K562 (cell line): ENCODE data around the gene NMNAT3. TPM values are rescaled to one million over a fixed set of nuclear protein-coding genes. Genes with fewer than 3 reads are reported as not detected.

Source experiments
- ATAC-seq: fragments of 200-7000 bp; cut with Tn5 transposase; 3 replicates; pipeline ENCODE4 v1.9.1; 2020; ENCODE audit warnings: moderate library complexity
- BruUV-seq: library from RNA; stranded (reverse); fragments of 400-500 nt; replicated peaks from 2 replicates; lab custom pipeline; 2021; lab: Mats Ljungman, UMichigan
- CTCF ChIA-PET: fragments of 300-600 bp; formaldehyde crosslinking; extraction: SDS; loops from one replicate; lab custom pipeline; 2021; ENCODE audit warnings: low intra/inter-chr PET ratio; lab: Yijun Ruan, JAX
- POLR2A ChIA-PET: fragments of 300-600, 350-650 bp; sonication (Branson Sonifier 250); formaldehyde crosslinking; extraction: SDS; loops from one replicate; lab custom pipeline; 2021; ENCODE audit warnings: antibody characterized with exemption, inconsistent platforms; lab: Yijun Ruan, JAX
- DNase-seq, 4 experiments: peaks; one replicate each; pipeline versions ENCODE4 v3.0.0 to v3.0.0-alpha.2; 2011 to 2018; ENCODE audit warnings: low spot score in 3 of 4, mixed read lengths in 3 of 4; ENCODE audit errors: extremely low read depth in 1 of 4
- FAIRE-seq: peaks from 2 replicates; lab custom pipeline; 2011; peaks lifted over from hg19 to GRCh38; lab: Jason Lieb, UNC
- H2AFZ ChIP-seq: 2 replicates; pipeline ENCODE4 v1.6.0; 2011; ENCODE audit warnings: low read depth, low read length, control low read depth, inconsistent platforms
- H3K27ac ChIP-seq: fragments of 200-600 bp; 3 replicates; pipeline ENCODE4 v1.8.0; 2011; ENCODE audit warnings: low read depth, mild to moderate bottlenecking, control low read depth, inconsistent platforms, low read length, moderate library complexity, mixed read lengths; ENCODE audit errors: extremely low read depth
- H3K27me3 ChIP-seq, 2 experiments: fragments of 300-600 bp in 1 of 2; 2 replicates in 1 of 2; 3 replicates in 1 of 2; pipeline versions ENCODE4 v1.6.0 to v1.8.0; 2011; ENCODE audit warnings: inconsistent platforms in 2 of 2, low read length in 2 of 2, mild to moderate bottlenecking in 1 of 2, mixed read lengths in 1 of 2, moderate library complexity in 1 of 2; ENCODE audit not compliant: control insufficient read depth in 2 of 2, insufficient read depth in 2 of 2
- H3K36me3 ChIP-seq: fragments of 300-600 bp; 3 replicates; pipeline ENCODE4 v1.8.0; 2011; ENCODE audit warnings: mild to moderate bottlenecking, low read length, inconsistent platforms; ENCODE audit not compliant: control insufficient read depth, insufficient read depth
- H3K4me1 ChIP-seq, 2 experiments: fragments of 200-600 bp in 1 of 2; replicated peaks in 1 of 2; 2 replicates in 1 of 2; 3 replicates in 1 of 2; pipeline versions ENCODE4 v1.5.1 to v1.8.0; 2011; ENCODE audit warnings: inconsistent platforms in 2 of 2, low read length in 2 of 2, mild to moderate bottlenecking in 1 of 2, mixed read lengths in 1 of 2, moderate library complexity in 1 of 2; ENCODE audit not compliant: control insufficient read depth in 2 of 2, insufficient read depth in 2 of 2
- H3K4me2 ChIP-seq: 2 replicates; pipeline ENCODE4 v1.6.1; 2011; ENCODE audit warnings: low read length, control low read depth, inconsistent platforms, mixed read lengths; ENCODE audit not compliant: insufficient read depth
- H3K4me3 ChIP-seq: fragments of 200-600 bp; sonication (generic), shearing (Covaris generic); 2 replicates; pipeline ENCODE4 v1.5.1; 2016; ENCODE audit warnings: control low read depth, inconsistent platforms
- H3K79me2 ChIP-seq: fragments of 200-600 bp; 3 replicates; pipeline ENCODE4 v1.8.0; 2011; ENCODE audit warnings: low read length, inconsistent platforms; ENCODE audit not compliant: control insufficient read depth, insufficient read depth
- H3K9ac ChIP-seq, 2 experiments: 2 replicates each; pipeline versions ENCODE4 v1.6.0 to v1.6.1; 2011; ENCODE audit warnings: low read depth in 2 of 2, low read length in 2 of 2, control low read depth in 1 of 2, inconsistent platforms in 1 of 2, mild to moderate bottlenecking in 1 of 2, mixed read lengths in 1 of 2; ENCODE audit not compliant: insufficient read depth in 1 of 2
- H3K9me1 ChIP-seq: one replicate; pipeline ENCODE4 v1.6.0; 2011; ENCODE audit warnings: inconsistent platforms, mild to moderate bottlenecking, low read length, moderate library complexity; ENCODE audit not compliant: control insufficient read depth, insufficient read depth
- H3K9me3 ChIP-seq: replicated peaks from 2 replicates; pipeline ENCODE4 v1.5.1; 2011; ENCODE audit warnings: low read depth, low read length, inconsistent platforms; ENCODE audit not compliant: control insufficient read depth, insufficient read depth
- H4K20me1 ChIP-seq: replicated peaks from 2 replicates; pipeline ENCODE4 v1.6.1; 2011; ENCODE audit warnings: low read length, inconsistent platforms, mixed read lengths; ENCODE audit not compliant: control insufficient read depth, insufficient read depth
- CBFA2T3 ChIP-seq: fragments of 450-650 bp; IDR thresholded peaks from 2 replicates; pipeline ENCODE4 v1.6.1; 2017
- FOXJ3 ChIP-seq: sonication (generic); formaldehyde crosslinking; IDR thresholded peaks from 2 replicates; pipeline ENCODE4 v1.4.0; 2020; ENCODE audit warnings: mild to moderate bottlenecking, missing genetic modification reagents
- FOXK1 ChIP-seq: sonication (generic); formaldehyde crosslinking; IDR thresholded peaks from 2 replicates; pipeline ENCODE4 v1.8.0; 2022; ENCODE audit warnings: missing genetic modification reagents, mild to moderate bottlenecking, borderline replicate concordance
- HDAC2 ChIP-seq: fragments of 450-650 bp; IDR thresholded peaks from 2 replicates; pipeline ENCODE4 v1.6.1; 2016; ENCODE audit warnings: mild to moderate bottlenecking
- POLR2H ChIP-seq: IDR thresholded peaks from 2 replicates; pipeline ENCODE4 v1.6.1; 2016; ENCODE audit warnings: missing genetic modification characterization, low read depth, mild to moderate bottlenecking, control low read depth, missing compliant biosample characterization, moderate library complexity
- PRPF4 ChIP-seq: fragments of 200-400 bp; formaldehyde crosslinking; IDR thresholded peaks from one replicate; pipeline ENCODE4 v1.6.1; 2017; ENCODE audit warnings: low read length, low read depth, mild to moderate bottlenecking; ENCODE audit not compliant: insufficient read depth, poor library complexity, severe bottlenecking
- RBBP5 ChIP-seq: fragments of 200-600 bp; sonication (generic); IDR thresholded peaks from 2 replicates; pipeline ENCODE4 v1.6.1; 2012; ENCODE audit warnings: borderline replicate concordance, mild to moderate bottlenecking, low read length, control low read depth, inconsistent platforms; ENCODE audit not compliant: insufficient read depth, poor library complexity, severe bottlenecking
- RFX7 ChIP-seq: fragments of 250-450 bp; sonication (Bioruptor Pico); IDR thresholded peaks from 2 replicates; pipeline ENCODE4 v1.5.1; 2021; ENCODE audit warnings: mild to moderate bottlenecking
- TFAM ChIP-seq: fragments of 250-450 bp; sonication (Bioruptor Pico); conservative IDR thresholded peaks from 2 replicates; pipeline ENCODE4 v1.5.0; 2021; ENCODE audit warnings: mild to moderate bottlenecking, moderate library complexity
- ZBTB8A ChIP-seq: fragments of 450-650 bp; IDR thresholded peaks from 2 replicates; pipeline ENCODE4 v1.6.1; 2018; ENCODE audit warnings: mild to moderate bottlenecking, moderate library complexity; ENCODE audit not compliant: partially characterized antibody
- ZNF224 ChIP-seq: sonication (generic); formaldehyde crosslinking; IDR thresholded peaks from 2 replicates; pipeline ENCODE4 v1.8.0; 2022; ENCODE audit warnings: mild to moderate bottlenecking, missing genetic modification reagents
- ZNF668 ChIP-seq: fragments of 250-450 bp; sonication (Bioruptor Pico); IDR thresholded peaks from 2 replicates; pipeline ENCODE4 v1.8.0; 2022; ENCODE audit warnings: mild to moderate bottlenecking, inconsistent platforms
- WGBS: fragments of 100-300 bp; shearing (Covaris generic); methylation state at CpG from one replicate; pipeline ENCODE4 v1.1.6; 2016; ENCODE audit warnings: low coverage, mixed read lengths; ENCODE audit not compliant: insufficient coverage; ENCODE audit errors: missing lambda C conversion rate; 5-methylcytosine and 5-hydroxymethylcytosine counted together
- in situ Hi-C: fragments of 300-500 bp; cut with MboI; formaldehyde crosslinking; loops from 4 replicates; pipeline ENCODE4 v1.15.0; 2018; ENCODE audit warnings: inconsistent platforms, mixed read lengths
- intact Hi-C: fragments of 100-400 bp; cut with micrococcal nuclease; formaldehyde crosslinking; loops from 2 replicates; pipeline ENCODE4 v1.14.2; 2022
- polyA plus RNA-seq, 8 experiments: library from polyadenylated mRNA; depleted of rRNA in 4 of 8; stranded (reverse) in 5 of 8; unstranded in 3 of 8; fragments of >200 nt; fragmentation: Nextera tagmentation in 2 of 8; fragmentation: Illumina TruSeq in 1 of 8; extraction: Ambion mirVana in 2 of 8; extraction: Trizol in 1 of 8; gene quantifications; 2 replicates each; pipeline versions ENCODE4 v1.2.1 to v1.2.3, GENCODE V29; 2011 to 2014; ENCODE audit warnings: inconsistent platforms in 1 of 8, missing spikeins in 1 of 8
- total RNA-seq, 7 experiments: library from RNA; depleted of rRNA in 6 of 7; stranded (reverse); fragments of >200 nt in 6 of 7; fragmentation: Illumina TruSeq in 2 of 7; extraction: Trizol in 2 of 7; gene quantifications; 2 replicates each; pipeline versions ENCODE4 v1.2.1 to v1.2.3, GENCODE V29; 2011 to 2021; ENCODE audit warnings: low replicate concordance in 1 of 7
- TF ChIP-seq, protein P1 (sequence below), 2 experiments: fragments of 450-650 bp in 1 of 2; IDR thresholded peaks; 2 replicates each; pipeline ENCODE4 v1.6.1; 2011 to 2017; ENCODE audit warnings: low read depth in 2 of 2, antibody characterized with exemption in 1 of 2, borderline replicate concordance in 1 of 2, low read length in 1 of 2, mild to moderate bottlenecking in 1 of 2, mixed read lengths in 1 of 2; ENCODE audit not compliant: control insufficient read depth in 1 of 2

The NMNAT3 gene
- total and polyA plus RNA-seq, 9 of the 15 experiments (the other 6 are each of a cell fraction or from before 2014, with no cell fraction given), result 2.3 to 12.5 (median 6.6) TPM

DNA sequence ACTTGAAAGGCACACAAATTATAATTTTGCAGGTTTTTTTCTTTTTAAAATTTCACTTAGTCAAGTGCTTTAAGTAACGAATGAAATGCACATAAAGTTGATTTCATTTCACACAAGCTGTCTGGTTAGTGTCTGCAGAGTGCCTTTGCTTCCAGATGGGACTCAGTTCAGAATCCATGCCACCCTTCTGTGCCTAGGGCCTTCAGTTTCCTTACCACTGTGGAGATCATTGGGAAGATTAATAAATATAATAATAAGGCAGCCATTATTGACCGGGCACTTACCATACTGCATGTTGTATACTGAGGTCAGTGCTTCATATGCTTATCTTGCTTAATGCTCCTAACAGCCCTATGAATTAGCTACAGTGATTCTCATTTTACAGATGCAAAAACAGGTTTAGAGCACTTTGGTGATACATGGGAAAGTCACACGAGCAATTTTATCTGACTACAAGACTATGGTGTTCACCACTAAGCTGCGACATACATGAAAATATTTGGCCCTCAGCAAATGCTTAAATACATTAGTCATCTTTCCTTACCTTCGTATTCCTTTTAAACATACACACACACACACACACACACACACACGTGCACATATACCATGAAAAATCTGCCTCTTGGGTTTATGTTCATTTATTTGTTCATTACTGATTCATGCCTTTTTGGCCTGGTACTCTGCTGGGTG lies 3.1 kb downstream of the NMNAT3 start:
- DNase-seq, result no peak
- CTCF ChIA-PET, result no interaction called here
- BruUV-seq, result no TSS peak
- Histone ChIP-seq H4K20me1 (no peaks in the 10 kb centered on the region), H3K4me1 (peaks cover 7 to 9% of the 10 kb centered on the region in 2 experiments; a peak in 4 of 5 replicates), H3K9me1 (no peaks in the 10 kb centered on the region), H3K4me2 (no peak overlapping the region), H3K4me3 (no peak overlapping the region), H3K79me2 (peaks cover 5% of the 10 kb centered on the region; the same call in 1 of the 3 replicates), H3K36me3 (no peaks in the 10 kb centered on the region), H3K27me3 (no peaks in the 10 kb centered on the region), H3K9me3 (no peaks in the 10 kb centered on the region), H2AFZ (no peak overlapping the region), H3K9ac (no peak overlapping the region), H3K27ac (no peak overlapping the region)
- no peak for TF ChIP-seq FOXJ3 (CRISPR knock-in tag)
- no peak for TF ChIP-seq CBFA2T3
- no peak for TF ChIP-seq RFX7 (CRISPR knock-in tag)
- no peak for TF ChIP-seq ZNF668 (CRISPR knock-in tag)
- no peak for TF ChIP-seq TFAM (CRISPR knock-in tag)
- TF ChIP-seq PRPF4, result no peak
- no peak for TF ChIP-seq RBBP5
- TF ChIP-seq ZNF224 (CRISPR knock-in tag), result no peak
- TF ChIP-seq ZBTB8A, result no peak
- no peak for TF ChIP-seq FOXK1 (CRISPR knock-in tag)
- no peak for TF ChIP-seq HDAC2
- TF ChIP-seq, protein P1, sequence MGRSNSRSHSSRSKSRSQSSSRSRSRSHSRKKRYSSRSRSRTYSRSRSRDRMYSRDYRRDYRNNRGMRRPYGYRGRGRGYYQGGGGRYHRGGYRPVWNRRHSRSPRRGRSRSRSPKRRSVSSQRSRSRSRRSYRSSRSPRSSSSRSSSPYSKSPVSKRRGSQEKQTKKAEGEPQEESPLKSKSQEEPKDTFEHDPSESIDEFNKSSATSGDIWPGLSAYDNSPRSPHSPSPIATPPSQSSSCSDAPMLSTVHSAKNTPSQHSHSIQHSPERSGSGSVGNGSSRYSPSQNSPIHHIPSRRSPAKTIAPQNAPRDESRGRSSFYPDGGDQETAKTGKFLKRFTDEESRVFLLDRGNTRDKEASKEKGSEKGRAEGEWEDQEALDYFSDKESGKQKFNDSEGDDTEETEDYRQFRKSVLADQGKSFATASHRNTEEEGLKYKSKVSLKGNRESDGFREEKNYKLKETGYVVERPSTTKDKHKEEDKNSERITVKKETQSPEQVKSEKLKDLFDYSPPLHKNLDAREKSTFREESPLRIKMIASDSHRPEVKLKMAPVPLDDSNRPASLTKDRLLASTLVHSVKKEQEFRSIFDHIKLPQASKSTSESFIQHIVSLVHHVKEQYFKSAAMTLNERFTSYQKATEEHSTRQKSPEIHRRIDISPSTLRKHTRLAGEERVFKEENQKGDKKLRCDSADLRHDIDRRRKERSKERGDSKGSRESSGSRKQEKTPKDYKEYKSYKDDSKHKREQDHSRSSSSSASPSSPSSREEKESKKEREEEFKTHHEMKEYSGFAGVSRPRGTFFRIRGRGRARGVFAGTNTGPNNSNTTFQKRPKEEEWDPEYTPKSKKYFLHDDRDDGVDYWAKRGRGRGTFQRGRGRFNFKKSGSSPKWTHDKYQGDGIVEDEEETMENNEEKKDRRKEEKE (IDR thresholded peaks at IDR 0.05; ENCODE audit: borderline replicate concordance in 1 of 2, control insufficient read depth in 1 of 2, low read depth in 2 of 2, low read length in 1 of 2), result no peak
- TF ChIP-seq POLR2H (tag), result no peak
- ATAC-seq, result no peak
- 29% methylated on average over 6 of the region's 6 CpGs for WGBS
- intact Hi-C loops (loop anchor here (5.0 kb wide), 1 partner anchor 152 kb away; no protein-coding TSS in a partner anchor), in situ Hi-C loops (no loop called here)
- POLR2A ChIA-PET, result interaction anchor here (3.7 kb wide), 1 partner anchor 11 kb away, joined by 15 read pairs; no protein-coding TSS in a partner anchor
- FAIRE-seq, result no peak
